ENCODE results near the gene SCAPER. TPM values are rescaled to one million over a fixed set of nuclear protein-coding genes. Genes with fewer than 3 reads are reported as not detected.

Gene SCAPER
- total RNA-seq, 1 experiment from 2014 or later, result 7.4 TPM

DNA sequence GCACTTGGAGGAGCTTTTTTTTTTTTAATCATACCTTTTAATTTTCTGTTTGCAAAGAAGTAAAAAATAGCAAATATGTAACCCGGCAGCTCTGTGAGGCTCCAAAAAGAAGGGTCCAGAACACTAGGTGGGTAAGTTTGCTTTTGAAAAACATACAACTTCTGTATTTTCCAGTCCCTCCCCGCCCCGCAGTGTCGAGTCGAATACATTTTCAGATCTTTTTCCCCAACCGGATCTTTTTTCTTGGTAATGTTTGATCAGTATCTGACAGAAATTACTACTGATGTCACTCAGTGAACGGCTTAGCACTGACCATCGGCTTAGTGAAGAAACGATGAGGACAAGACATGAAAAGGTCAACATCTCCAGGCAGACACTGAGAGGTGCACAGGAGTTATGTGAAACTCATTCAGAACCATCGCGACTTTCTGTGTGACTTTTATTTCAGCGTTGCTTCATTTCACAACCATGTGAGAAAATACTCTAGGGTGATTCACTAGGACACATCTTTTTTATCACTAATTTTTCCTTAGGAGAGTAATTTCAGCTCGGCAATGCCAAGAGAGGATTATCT lies 557.6 kb downstream of the SCAPER start:
- H2BK12ac ChIP-seq (ENCODE audit: insufficient read length, low read depth, low read length), result no peak overlapping the region
- H3K4me3 Mint-ChIP-seq, result peak overlapping the region; percentile 51 to 71

More for the DNA sequence above, 557.6 kb downstream of the SCAPER start:
- Histone ChIP-seq H3K27me3 (ENCODE audit: insufficient read depth, low read length) (peaks cover 42% of the 10 kb centered on the region), H2BK120ac (ENCODE audit: low read depth, low read length, poor library complexity, severe bottlenecking) (no peak overlapping the region), H3K23ac (ENCODE audit: insufficient read length, low read depth, low read length) (no peak overlapping the region), H3K9ac (ENCODE audit: extremely low read depth, insufficient read length, low read length) (no peak overlapping the region), H3K27ac (ENCODE audit: insufficient read length, low read depth, low read length) (no peak overlapping the region), H2AK5ac (ENCODE audit: insufficient read length, low read length) (no peak overlapping the region), H2BK15ac (ENCODE audit: low read depth, low read length) (no peak overlapping the region), H2BK20ac (ENCODE audit: low read depth, low read length, poor library complexity, severe bottlenecking) (no peak overlapping the region), H3K79me2 (ENCODE audit: insufficient read depth, low read length) (no peaks in the 10 kb centered on the region), H3K56ac (ENCODE audit: insufficient read length, low read depth, low read length) (no peak overlapping the region), H2AFZ (ENCODE audit: low read length) (no peak overlapping the region), H3K79me1 (ENCODE audit: insufficient read depth, low read depth, low read length, poor library complexity, severe bottlenecking) (no peaks in the 10 kb centered on the region), H3K18ac (ENCODE audit: insufficient read length, low read depth, low read length) (no peak overlapping the region), H4K91ac (ENCODE audit: insufficient read length, low read depth, low read length) (no peak overlapping the region), H3K14ac (ENCODE audit: insufficient read depth, low read length) (no peak overlapping the region), H4K20me1 (ENCODE audit: control insufficient read depth, insufficient read depth, insufficient read length) (no peaks in the 10 kb centered on the region), H3K4me1 (ENCODE audit: insufficient read depth, low read length) (no peaks in the 10 kb centered on the region), H3K9me3 (ENCODE audit: control insufficient read depth, low read depth, low read length) (no peaks in the 10 kb centered on the region), H3K4ac (ENCODE audit: low read depth, low read length) (no peak overlapping the region), H2BK5ac (ENCODE audit: insufficient read length, low read length) (no peak overlapping the region), H3T11ph (ENCODE audit: low read length) (no peak overlapping the region), H3K4me2 (ENCODE audit: insufficient read depth, insufficient read length, low read length) (peak overlapping the region; percentile 15), H3K23me2 (ENCODE audit: insufficient read length, low read depth, low read length, poor library complexity, severe bottlenecking) (peaks cover 13% of the 10 kb centered on the region), H4K5ac (ENCODE audit: insufficient read length, low read depth, low read length) (no peak overlapping the region), H4K8ac (replicated peaks; ENCODE audit: insufficient read length, low read depth, low read length) (no peak overlapping the region)
- Mint-ChIP-seq H3K9me3 (no peaks in the 10 kb centered on the region), H3K27me3 (ENCODE audit: low read depth) (peaks cover 91% of the 10 kb centered on the region), H3K36me3 (ENCODE audit: insufficient read depth in 1 of 3, low read depth in 3 of 3) (no peaks in the 10 kb centered on the region), H3K27ac (no peak overlapping the region), H3K4me1 (peaks cover 13 to 20% of the 10 kb centered on the region in 2 experiments)
- TF ChIP-seq, protein P1, sequence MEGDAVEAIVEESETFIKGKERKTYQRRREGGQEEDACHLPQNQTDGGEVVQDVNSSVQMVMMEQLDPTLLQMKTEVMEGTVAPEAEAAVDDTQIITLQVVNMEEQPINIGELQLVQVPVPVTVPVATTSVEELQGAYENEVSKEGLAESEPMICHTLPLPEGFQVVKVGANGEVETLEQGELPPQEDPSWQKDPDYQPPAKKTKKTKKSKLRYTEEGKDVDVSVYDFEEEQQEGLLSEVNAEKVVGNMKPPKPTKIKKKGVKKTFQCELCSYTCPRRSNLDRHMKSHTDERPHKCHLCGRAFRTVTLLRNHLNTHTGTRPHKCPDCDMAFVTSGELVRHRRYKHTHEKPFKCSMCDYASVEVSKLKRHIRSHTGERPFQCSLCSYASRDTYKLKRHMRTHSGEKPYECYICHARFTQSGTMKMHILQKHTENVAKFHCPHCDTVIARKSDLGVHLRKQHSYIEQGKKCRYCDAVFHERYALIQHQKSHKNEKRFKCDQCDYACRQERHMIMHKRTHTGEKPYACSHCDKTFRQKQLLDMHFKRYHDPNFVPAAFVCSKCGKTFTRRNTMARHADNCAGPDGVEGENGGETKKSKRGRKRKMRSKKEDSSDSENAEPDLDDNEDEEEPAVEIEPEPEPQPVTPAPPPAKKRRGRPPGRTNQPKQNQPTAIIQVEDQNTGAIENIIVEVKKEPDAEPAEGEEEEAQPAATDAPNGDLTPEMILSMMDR (conservative IDR thresholded peaks at IDR 0.05), result no peak
- no peak for DNase-seq
- no CpG with 5 or more reads among the region's 13 CpGs for WGBS (ENCODE audit: extremely low coverage, insufficient read length, low lambda C conversion rate)

All from H9 (cell line).